ENCODE data around the gene CHP1.

The CHP1 gene

DNA sequence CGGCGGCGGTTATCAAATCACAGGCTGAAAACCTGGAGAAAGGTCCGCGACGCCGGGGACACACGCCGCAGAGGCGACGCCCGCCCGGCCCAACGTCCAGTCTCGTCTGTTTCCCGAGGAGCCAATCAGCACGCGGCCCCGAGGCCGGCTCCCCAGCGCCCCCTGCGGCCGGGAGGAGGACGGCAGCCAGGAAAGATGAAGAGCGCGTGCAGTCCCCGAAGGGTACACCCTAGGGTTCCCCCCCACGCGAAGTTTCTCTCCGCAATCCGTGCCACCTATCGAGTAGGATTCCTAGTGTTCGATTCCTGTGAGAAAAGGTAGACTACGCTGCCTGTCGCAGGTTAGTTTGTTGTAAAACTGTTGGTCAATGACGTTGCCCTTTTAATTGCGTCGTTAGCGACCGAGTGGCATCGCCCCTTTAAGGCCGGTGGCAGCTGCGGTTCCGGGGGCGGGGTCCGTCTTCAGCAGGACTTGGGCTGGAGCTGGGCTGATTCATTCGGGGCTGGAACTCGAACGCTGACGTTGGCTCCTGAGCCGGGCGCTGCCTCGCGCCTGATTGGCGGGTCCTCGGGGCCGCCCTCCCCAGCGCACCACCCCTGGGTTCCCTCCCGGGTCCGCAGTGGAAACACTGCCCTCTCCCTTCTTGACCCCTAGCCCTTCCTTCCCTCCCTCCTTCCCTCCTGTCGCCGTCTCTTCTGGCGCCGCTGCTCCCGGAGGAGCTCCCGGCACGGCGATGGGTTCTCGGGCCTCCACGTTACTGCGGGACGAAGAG lies at the start of gene CHP1, which contains the start of gene EXD1 (continued):
- TF ChIP-seq ZNF202 (tag by site-specific recombination; IDR thresholded peaks at IDR 0.05; ENCODE audit: borderline replicate concordance) (no peak), ZNF596 (tag by site-specific recombination; IDR thresholded peaks at IDR 0.05) (peak; percentile 50; the same call in 1 of the 2 replicates), ZNF549 (tag by site-specific recombination; IDR thresholded peaks at IDR 0.05) (no peak), GFI1B (tag by site-specific recombination; IDR thresholded peaks at IDR 0.05) (no peak), ZNF114 (tag by site-specific recombination; IDR thresholded peaks at IDR 0.05) (no peak), REPIN1 (tag by site-specific recombination; IDR thresholded peaks at IDR 0.05; ENCODE audit: low read depth) (no peak), ZNF645 (tag by site-specific recombination; IDR thresholded peaks at IDR 0.05) (no peak), KLF16 (tag by site-specific recombination; IDR thresholded peaks at IDR 0.05) (peak; percentile 88), ZBTB48 (tag by site-specific recombination; IDR thresholded peaks at IDR 0.05) (peak; percentile 92), GLI4 (tag by site-specific recombination; IDR thresholded peaks at IDR 0.05) (0 out of 2 replicates have a peak, but pooled peaks have one; percentile 39), ZBTB7A (tag by site-specific recombination; IDR thresholded peaks at IDR 0.05; ENCODE audit: low read depth) (peak; percentile 34; the same call in 1 of the 2 replicates), ZNF521 (tag by site-specific recombination; IDR thresholded peaks at IDR 0.05) (no peak), ZNF311 (tag by site-specific recombination; IDR thresholded peaks at IDR 0.05; ENCODE audit: borderline replicate concordance) (no peak), YY1 (tag by site-specific recombination; IDR thresholded peaks at IDR 0.05) (no peak), HOXC10 (CRISPR knock-in tag; IDR thresholded peaks at IDR 0.05) (no peak), ZNF747 (tag by site-specific recombination; IDR thresholded peaks at IDR 0.05) (no peak), ZSCAN23 (tag by site-specific recombination; IDR thresholded peaks at IDR 0.05) (no peak), ZNF548 (tag by site-specific recombination; IDR thresholded peaks at IDR 0.05) (no peak), ZBTB26 (tag by site-specific recombination; optimal IDR thresholded peaks at IDR 0.05) (peak; percentile 54), ZNF266 (tag by site-specific recombination; IDR thresholded peaks at IDR 0.05; ENCODE audit: low read depth) (no peak), ZNF23 (tag by site-specific recombination; IDR thresholded peaks at IDR 0.05; ENCODE audit: borderline replicate concordance) (no peak), ZNF157 (tag by site-specific recombination; IDR thresholded peaks at IDR 0.05) (no peak), ZNF514 (tag by site-specific recombination; IDR thresholded peaks at IDR 0.05) (no peak), ZNF624 (tag by site-specific recombination; IDR thresholded peaks at IDR 0.05) (no peak), ZNF580 (tag by site-specific recombination; IDR thresholded peaks at IDR 0.05) (no peak)
- TF ChIP-seq, protein P1, sequence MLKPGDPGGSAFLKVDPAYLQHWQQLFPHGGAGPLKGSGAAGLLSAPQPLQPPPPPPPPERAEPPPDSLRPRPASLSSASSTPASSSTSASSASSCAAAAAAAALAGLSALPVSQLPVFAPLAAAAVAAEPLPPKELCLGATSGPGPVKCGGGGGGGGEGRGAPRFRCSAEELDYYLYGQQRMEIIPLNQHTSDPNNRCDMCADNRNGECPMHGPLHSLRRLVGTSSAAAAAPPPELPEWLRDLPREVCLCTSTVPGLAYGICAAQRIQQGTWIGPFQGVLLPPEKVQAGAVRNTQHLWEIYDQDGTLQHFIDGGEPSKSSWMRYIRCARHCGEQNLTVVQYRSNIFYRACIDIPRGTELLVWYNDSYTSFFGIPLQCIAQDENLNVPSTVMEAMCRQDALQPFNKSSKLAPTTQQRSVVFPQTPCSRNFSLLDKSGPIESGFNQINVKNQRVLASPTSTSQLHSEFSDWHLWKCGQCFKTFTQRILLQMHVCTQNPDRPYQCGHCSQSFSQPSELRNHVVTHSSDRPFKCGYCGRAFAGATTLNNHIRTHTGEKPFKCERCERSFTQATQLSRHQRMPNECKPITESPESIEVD (tag by site-specific recombination; IDR thresholded peaks at IDR 0.05): no peak
- TF ChIP-seq, protein P2, sequence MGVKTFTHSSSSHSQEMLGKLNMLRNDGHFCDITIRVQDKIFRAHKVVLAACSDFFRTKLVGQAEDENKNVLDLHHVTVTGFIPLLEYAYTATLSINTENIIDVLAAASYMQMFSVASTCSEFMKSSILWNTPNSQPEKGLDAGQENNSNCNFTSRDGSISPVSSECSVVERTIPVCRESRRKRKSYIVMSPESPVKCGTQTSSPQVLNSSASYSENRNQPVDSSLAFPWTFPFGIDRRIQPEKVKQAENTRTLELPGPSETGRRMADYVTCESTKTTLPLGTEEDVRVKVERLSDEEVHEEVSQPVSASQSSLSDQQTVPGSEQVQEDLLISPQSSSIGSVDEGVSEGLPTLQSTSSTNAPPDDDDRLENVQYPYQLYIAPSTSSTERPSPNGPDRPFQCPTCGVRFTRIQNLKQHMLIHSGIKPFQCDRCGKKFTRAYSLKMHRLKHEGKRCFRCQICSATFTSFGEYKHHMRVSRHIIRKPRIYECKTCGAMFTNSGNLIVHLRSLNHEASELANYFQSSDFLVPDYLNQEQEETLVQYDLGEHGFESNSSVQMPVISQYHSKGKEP (tag by site-specific recombination; IDR thresholded peaks at IDR 0.05): no peak
- TF ChIP-seq, protein P3, sequence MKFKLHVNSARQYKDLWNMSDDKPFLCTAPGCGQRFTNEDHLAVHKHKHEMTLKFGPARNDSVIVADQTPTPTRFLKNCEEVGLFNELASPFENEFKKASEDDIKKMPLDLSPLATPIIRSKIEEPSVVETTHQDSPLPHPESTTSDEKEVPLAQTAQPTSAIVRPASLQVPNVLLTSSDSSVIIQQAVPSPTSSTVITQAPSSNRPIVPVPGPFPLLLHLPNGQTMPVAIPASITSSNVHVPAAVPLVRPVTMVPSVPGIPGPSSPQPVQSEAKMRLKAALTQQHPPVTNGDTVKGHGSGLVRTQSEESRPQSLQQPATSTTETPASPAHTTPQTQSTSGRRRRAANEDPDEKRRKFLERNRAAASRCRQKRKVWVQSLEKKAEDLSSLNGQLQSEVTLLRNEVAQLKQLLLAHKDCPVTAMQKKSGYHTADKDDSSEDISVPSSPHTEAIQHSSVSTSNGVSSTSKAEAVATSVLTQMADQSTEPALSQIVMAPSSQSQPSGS (tag by site-specific recombination; IDR thresholded peaks at IDR 0.05; ENCODE audit: low read depth): peak; percentile 18; the same call in 1 of the 2 replicates
- TF ChIP-seq, protein P4, sequence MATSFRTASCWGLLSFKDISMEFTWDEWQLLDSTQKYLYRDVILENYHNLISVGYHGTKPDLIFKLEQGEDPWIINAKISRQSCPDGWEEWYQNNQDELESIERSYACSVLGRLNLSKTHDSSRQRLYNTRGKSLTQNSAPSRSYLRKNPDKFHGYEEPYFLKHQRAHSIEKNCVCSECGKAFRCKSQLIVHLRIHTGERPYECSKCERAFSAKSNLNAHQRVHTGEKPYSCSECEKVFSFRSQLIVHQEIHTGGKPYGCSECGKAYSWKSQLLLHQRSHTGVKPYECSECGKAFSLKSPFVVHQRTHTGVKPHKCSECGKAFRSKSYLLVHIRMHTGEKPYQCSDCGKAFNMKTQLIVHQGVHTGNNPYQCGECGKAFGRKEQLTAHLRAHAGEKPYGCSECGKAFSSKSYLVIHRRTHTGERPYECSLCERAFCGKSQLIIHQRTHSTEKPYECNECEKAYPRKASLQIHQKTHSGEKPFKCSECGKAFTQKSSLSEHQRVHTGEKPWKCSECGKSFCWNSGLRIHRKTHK (tag by site-specific recombination; IDR thresholded peaks at IDR 0.05): no peak
- TF ChIP-seq, protein P5, sequence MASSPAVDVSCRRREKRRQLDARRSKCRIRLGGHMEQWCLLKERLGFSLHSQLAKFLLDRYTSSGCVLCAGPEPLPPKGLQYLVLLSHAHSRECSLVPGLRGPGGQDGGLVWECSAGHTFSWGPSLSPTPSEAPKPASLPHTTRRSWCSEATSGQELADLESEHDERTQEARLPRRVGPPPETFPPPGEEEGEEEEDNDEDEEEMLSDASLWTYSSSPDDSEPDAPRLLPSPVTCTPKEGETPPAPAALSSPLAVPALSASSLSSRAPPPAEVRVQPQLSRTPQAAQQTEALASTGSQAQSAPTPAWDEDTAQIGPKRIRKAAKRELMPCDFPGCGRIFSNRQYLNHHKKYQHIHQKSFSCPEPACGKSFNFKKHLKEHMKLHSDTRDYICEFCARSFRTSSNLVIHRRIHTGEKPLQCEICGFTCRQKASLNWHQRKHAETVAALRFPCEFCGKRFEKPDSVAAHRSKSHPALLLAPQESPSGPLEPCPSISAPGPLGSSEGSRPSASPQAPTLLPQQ (tag by site-specific recombination; IDR thresholded peaks at IDR 0.05): peak; percentile 100
